Mesothelial cell of epicardium (in vitro differentiated cells): ENCODE results near the gene CRAMP1. TPM values are rescaled to one million over a fixed set of nuclear protein-coding genes. Genes with fewer than 3 reads are reported as not detected.

Experiments
- DNase-seq, 2 experiments: peaks; one replicate each; pipeline ENCODE4 v3.0.0; 2021; ENCODE audit warnings: low spot score in 2 of 2; ENCODE audit not compliant: unreplicated experiment in 2 of 2
- H3K27ac Mint-ChIP-seq: 2 replicates; pipeline ENCODE4 v1.8.0; 2021; ENCODE audit warnings: mixed read lengths
- H3K27me3 Mint-ChIP-seq: 2 replicates; pipeline ENCODE4 v1.8.0; 2021; ENCODE audit warnings: low read depth, mixed read lengths
- H3K36me3 Mint-ChIP-seq: 2 replicates; pipeline ENCODE4 v1.8.0; 2021; ENCODE audit warnings: mixed read lengths
- H3K4me1 Mint-ChIP-seq: 2 replicates; pipeline ENCODE4 v1.8.0; 2021; ENCODE audit warnings: mixed read lengths
- H3K4me3 Mint-ChIP-seq: 2 replicates; pipeline ENCODE4 v1.8.0; 2021; ENCODE audit warnings: mild to moderate bottlenecking, moderate library complexity, mixed read lengths
- H3K9me3 Mint-ChIP-seq: 2 replicates; pipeline ENCODE4 v1.8.0; 2021; ENCODE audit warnings: mixed read lengths
- CTCF ChIP-seq: fragments of 200-600 bp; sonication (generic); IDR thresholded peaks from one replicate; pipeline ENCODE4 v1.5.0; 2021; ENCODE audit warnings: antibody characterized with exemption; ENCODE audit not compliant: unreplicated experiment
- total RNA-seq: library from RNA; stranded (reverse); gene quantifications from 3 replicates; pipeline ENCODE4 v1.2.1, GENCODE V29; 2021

CRAMP1 gene
- total RNA-seq, 1 donor from 2014 or later, result 44.8 TPM

- H3K36me3 Mint-ChIP-seq, result peaks cover 3% of the 10 kb centered on the region
- no peaks in the 10 kb centered on the region for H3K9me3 Mint-ChIP-seq
- TF ChIP-seq CTCF, result no peak
- peaks cover 3% of the 10 kb centered on the region for H3K27me3 Mint-ChIP-seq
- H3K4me1 Mint-ChIP-seq, result peaks cover 41% of the 10 kb centered on the region
- peak overlapping the region; percentile 100 for H3K27ac Mint-ChIP-seq
- peak in 1 of 2 experiments; percentile 39 for DNase-seq
- peak overlapping the region; percentile 80 for H3K4me3 Mint-ChIP-seq
These were observed 1.1 kb upstream of the CRAMP1 start for GRCh38 chr16:1610899-1611632.

- Mint-ChIP-seq H3K4me1 (peaks cover 45% of the 10 kb centered on the region), H3K27me3 (peaks cover 3% of the 10 kb centered on the region), H3K9me3 (no peaks in the 10 kb centered on the region), H3K27ac (peak overlapping the region; percentile 94), H3K4me3 (peak overlapping the region; percentile 80), H3K36me3 (peaks cover 4% of the 10 kb centered on the region)
- TF ChIP-seq CTCF, result no peak
- DNase-seq, result peak in 1 of 2 experiments; percentile 39
These were observed 1.1 kb downstream of the CRAMP1 start for GRCh38 chr16:1613211-1613622.

GRCh38 chr16:1613728-1614455 is 1.7 kb downstream of the CRAMP1 start:
- H3K27me3 Mint-ChIP-seq, result peaks cover 3% of the 10 kb centered on the region
- H3K27ac Mint-ChIP-seq, result peak overlapping the region; percentile 94
- H3K4me3 Mint-ChIP-seq, result peak overlapping the region; percentile 80
- no peaks in the 10 kb centered on the region for H3K9me3 Mint-ChIP-seq
- DNase-seq, result peak in 1 of 2 experiments; percentile 49
- peaks cover 45% of the 10 kb centered on the region for H3K4me1 Mint-ChIP-seq
- peaks cover 6% of the 10 kb centered on the region for H3K36me3 Mint-ChIP-seq
- no peak for TF ChIP-seq CTCF

- Mint-ChIP-seq H3K36me3 (peaks cover 7% of the 10 kb centered on the region), H3K27me3 (peaks cover 3% of the 10 kb centered on the region), H3K4me1 (peaks cover 40% of the 10 kb centered on the region), H3K27ac (no peak overlapping the region), H3K9me3 (no peaks in the 10 kb centered on the region), H3K4me3 (peak overlapping the region; percentile 84)
- peak in 1 of 2 experiments; percentile 62 for DNase-seq
- no peak for TF ChIP-seq CTCF
These were observed 2.4 kb downstream of the CRAMP1 start for GRCh38 chr16:1614456-1615102.

- Mint-ChIP-seq H3K27me3 (peaks cover 3% of the 10 kb centered on the region), H3K4me3 (peak overlapping the region; percentile 74), H3K9me3 (no peaks in the 10 kb centered on the region), H3K27ac (peak overlapping the region; percentile 73), H3K36me3 (peaks cover 7% of the 10 kb centered on the region), H3K4me1 (peaks cover 36% of the 10 kb centered on the region)
- no peak for DNase-seq
- TF ChIP-seq CTCF, result no peak
These were observed 3.6 kb downstream of the CRAMP1 start for GRCh38 chr16:1615761-1616160.
